OCI-LY3 (cell line): Measurements from ENCODE around the gene GUK1.

ENCODE experiments used
- EZH2phosphoT487 ChIP-seq: fragments of 200-600 bp; shearing (Covaris generic); IDR thresholded peaks from 2 replicates; pipeline ENCODE4 v1.6.1; 2018; ENCODE audit warnings: antibody characterized with exemption, mixed run types, low read depth
- TF ChIP-seq, protein P1 (sequence below): fragments of 200-600, 300-600 bp; sonication (generic); IDR thresholded peaks from 2 replicates; pipeline ENCODE4 v1.5.1; 2014; ENCODE audit warnings: antibody characterized with exemption, low read length, low read depth

DNA sequence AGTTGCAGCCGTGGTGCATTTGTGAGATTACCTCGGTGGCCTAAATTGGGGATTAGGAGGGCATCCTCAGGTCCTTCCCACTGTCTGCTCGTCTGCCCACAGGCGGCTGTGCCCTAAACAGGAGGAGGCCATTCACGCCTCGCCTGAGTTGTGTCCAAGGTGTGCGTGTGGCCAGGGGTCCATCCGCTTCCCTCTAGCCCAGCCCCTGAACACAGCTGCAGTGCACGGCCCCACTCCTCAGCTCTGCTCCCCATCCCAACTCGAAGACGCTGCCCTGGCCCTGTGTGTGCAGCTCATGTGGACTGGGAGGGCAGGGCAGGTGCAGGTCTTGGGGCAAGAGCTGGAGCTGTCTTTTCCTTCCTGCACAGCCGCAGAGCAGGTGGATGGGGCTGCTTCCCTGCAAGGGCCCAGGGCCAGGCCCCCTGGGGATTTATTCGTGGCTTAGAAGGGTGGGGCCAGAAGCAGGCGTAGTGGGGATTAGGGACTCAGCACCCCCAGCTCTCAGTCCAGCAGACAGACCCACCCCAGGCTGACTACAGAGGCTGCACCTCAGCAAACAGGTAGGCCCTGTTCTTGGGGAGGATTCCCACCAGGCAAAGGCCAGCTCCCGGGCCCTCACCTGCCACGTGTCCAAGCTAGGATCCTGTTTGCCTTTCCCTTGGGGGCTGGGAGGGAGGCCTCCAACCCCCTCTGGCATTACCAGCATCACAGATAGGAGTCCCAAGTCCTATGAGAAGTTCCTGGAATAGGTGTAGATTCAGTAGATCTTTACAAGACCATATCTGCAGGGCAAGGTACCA, 4.3 kb downstream of the GUK1 start:
- TF ChIP-seq, protein P1, sequence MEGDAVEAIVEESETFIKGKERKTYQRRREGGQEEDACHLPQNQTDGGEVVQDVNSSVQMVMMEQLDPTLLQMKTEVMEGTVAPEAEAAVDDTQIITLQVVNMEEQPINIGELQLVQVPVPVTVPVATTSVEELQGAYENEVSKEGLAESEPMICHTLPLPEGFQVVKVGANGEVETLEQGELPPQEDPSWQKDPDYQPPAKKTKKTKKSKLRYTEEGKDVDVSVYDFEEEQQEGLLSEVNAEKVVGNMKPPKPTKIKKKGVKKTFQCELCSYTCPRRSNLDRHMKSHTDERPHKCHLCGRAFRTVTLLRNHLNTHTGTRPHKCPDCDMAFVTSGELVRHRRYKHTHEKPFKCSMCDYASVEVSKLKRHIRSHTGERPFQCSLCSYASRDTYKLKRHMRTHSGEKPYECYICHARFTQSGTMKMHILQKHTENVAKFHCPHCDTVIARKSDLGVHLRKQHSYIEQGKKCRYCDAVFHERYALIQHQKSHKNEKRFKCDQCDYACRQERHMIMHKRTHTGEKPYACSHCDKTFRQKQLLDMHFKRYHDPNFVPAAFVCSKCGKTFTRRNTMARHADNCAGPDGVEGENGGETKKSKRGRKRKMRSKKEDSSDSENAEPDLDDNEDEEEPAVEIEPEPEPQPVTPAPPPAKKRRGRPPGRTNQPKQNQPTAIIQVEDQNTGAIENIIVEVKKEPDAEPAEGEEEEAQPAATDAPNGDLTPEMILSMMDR, result no peak
- TF ChIP-seq EZH2phosphoT487, result no peak
